ENCODE results near the gene NEO1. TPM values are rescaled to one million over a fixed set of nuclear protein-coding genes. Genes with fewer than 3 reads are reported as not detected.

NEO1 gene
- total and polyA plus RNA-seq, 2 of the 13 experiments (the other 11 are each of a cell fraction or from before 2014, with no cell fraction given), result 8.4 to 11.0 TPM

DNA sequence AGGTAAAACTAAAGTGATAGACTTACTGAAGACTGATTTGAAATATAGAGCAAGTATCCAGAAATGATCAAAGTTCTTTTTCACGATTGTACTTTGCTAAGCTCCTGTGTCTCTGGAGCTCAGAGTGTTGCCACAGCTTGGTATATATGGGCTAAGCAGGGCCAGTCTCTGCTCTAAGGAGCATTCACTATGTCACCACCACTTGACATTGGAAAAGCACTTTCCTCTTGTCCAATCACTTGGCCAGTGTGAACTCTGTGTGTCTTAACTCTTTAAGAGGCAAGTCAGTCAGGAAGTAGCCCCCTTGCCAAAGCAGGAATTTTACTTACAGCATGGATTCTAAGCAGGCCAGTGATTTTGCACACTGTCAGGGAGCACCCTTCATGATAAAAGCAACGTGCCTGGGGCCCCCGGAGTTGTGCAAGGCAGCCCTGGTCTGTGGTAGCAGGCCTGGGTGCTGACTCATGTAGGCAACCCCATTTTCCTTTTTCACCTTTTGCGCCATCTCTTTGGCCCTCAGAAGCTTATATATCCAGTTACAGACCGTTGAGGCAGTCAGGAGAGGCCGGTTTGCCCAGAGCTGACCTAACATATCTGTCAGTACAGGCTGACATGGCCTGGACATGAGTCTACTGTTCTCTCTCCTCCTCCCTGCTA lies 243.5 kb downstream of the NEO1 start:
- no peak overlapping the region for H3K4me3 ChIP-seq (replicated peaks in 1 of 3; ENCODE audit: insufficient read depth in 1 of 3, low read depth in 2 of 3, low read length in 3 of 3)
- FAIRE-seq (no peak), DNase-seq (ENCODE audit: low spot score) (no peak), ATAC-seq (no peak)
- H3K27me3 ChIP-seq (ENCODE audit: control insufficient read depth in 1 of 2, insufficient read depth in 2 of 2, low read length in 2 of 2), result no peaks in the 10 kb centered on the region; a peak in 1 of 5 replicates
- no peak overlapping the region for H3K4me2 ChIP-seq (ENCODE audit: low read depth, low read length)
- ChIA-PET POLR2A (no interaction called here), CTCF (ENCODE audit: low intra/inter-chr PET ratio, low total read pairs) (no interaction called here)
- WGBS (ENCODE audit: low lambda C conversion rate), result 69% methylated on average over 6 of the region's 6 CpGs
- H3K36me3 ChIP-seq (replicated peaks in 1 of 2; ENCODE audit: control insufficient read depth in 1 of 2, insufficient read depth in 2 of 2, low read length in 2 of 2), result no peaks in the 10 kb centered on the region
- H4K20me1 ChIP-seq (ENCODE audit: insufficient read depth, low read length), result no peaks in the 10 kb centered on the region
- intact Hi-C loops (cut with micrococcal nuclease; ENCODE audit: unreplicated experiment), result no loop called here
- no peak overlapping the region for H3K27ac ChIP-seq (ENCODE audit: extremely low read length, insufficient read depth, low read length)
- no TSS peak for BruUV-seq (replicated peaks)
- H3K9me3 ChIP-seq (ENCODE audit: low read length), result no peaks in the 10 kb centered on the region
- H3K4me1 ChIP-seq (ENCODE audit: insufficient read depth, low read length), result peaks cover 29% of the 10 kb centered on the region
- H2AFZ ChIP-seq (ENCODE audit: low read length), result no peak overlapping the region
- TF ChIP-seq FOSL2 (CRISPR knock-in tag; IDR thresholded peaks at IDR 0.05), result peak; percentile 58
- TF ChIP-seq, protein P1, sequence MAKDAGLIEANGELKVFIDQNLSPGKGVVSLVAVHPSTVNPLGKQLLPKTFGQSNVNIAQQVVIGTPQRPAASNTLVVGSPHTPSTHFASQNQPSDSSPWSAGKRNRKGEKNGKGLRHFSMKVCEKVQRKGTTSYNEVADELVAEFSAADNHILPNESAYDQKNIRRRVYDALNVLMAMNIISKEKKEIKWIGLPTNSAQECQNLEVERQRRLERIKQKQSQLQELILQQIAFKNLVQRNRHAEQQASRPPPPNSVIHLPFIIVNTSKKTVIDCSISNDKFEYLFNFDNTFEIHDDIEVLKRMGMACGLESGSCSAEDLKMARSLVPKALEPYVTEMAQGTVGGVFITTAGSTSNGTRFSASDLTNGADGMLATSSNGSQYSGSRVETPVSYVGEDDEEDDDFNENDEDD (CRISPR knock-in tag; IDR thresholded peaks at IDR 0.05; ENCODE audit: borderline replicate concordance), result no peak
- TF ChIP-seq POLR2A (IDR thresholded peaks at IDR 0.05; ENCODE audit: insufficient read depth in 1 of 2, low read depth in 2 of 2, low read length in 2 of 2), result no peak
- peak; percentile 16; the same call in 1 of the 2 replicates for TF ChIP-seq ZBTB33 (CRISPR knock-in tag; IDR thresholded peaks at IDR 0.05)
- TF ChIP-seq ZNF335 (CRISPR knock-in tag; IDR thresholded peaks at IDR 0.05), result no peak
- TF ChIP-seq CEBPB (IDR thresholded peaks at IDR 0.05; ENCODE audit: borderline replicate concordance, low read depth, low read length), result peak; percentile 57; the same call in 1 of the 2 replicates
- TF ChIP-seq ZNF263 (CRISPR knock-in tag; IDR thresholded peaks at IDR 0.05), result 0 out of 2 replicates have a peak, but pooled peaks have one; percentile 13
- no peaks in the 10 kb centered on the region for H3K79me2 ChIP-seq (ENCODE audit: insufficient read depth, low read length)
- in situ Hi-C loops (cut with HindIII; ENCODE audit: extremely low pct_ligation_motif_present, low pct_unique_long_range_greater_than_20kb), result no loop called here
- H3K9ac ChIP-seq (ENCODE audit: insufficient read depth, low read depth, low read length), result no peak overlapping the region
